Natural killer cell (primary cell): ENCODE results near the gene ST6GAL2. TPM values are rescaled to one million over a fixed set of nuclear protein-coding genes. Genes with fewer than 3 reads are reported as not detected.

Experiments used
- ATAC-seq, 3 donors: fragments of 150-1000 bp in 2 of 3; fragments of 200-7000 bp in 1 of 3; cut with Tn5 transposase; 1 replicate in 1 of 3; 2 replicates in 2 of 3; pipeline ENCODE4 v1.10.0; 2021; ENCODE audit warnings: mild to moderate bottlenecking in 2 of 3, moderate library complexity in 2 of 3
- DNase-seq, 2 donors: peaks; one replicate each; pipeline versions ENCODE4 v3.0.0 to v3.0.0-alpha.2; 2013 to 2021; ENCODE audit warnings: mixed read lengths in 1 of 2
- H3K27ac ChIP-seq: one replicate; pipeline ENCODE4 v1.5.1; 2013; ENCODE audit warnings: mild to moderate bottlenecking, low read length
- H3K27me3 ChIP-seq: one replicate; pipeline ENCODE4 v1.6.1; 2013; ENCODE audit warnings: low read length; ENCODE audit not compliant: control insufficient read depth, insufficient read depth
- H3K36me3 ChIP-seq: one replicate; pipeline ENCODE4 v1.6.1; 2013; ENCODE audit warnings: low read length; ENCODE audit not compliant: control insufficient read depth, insufficient read depth
- H3K4me1 ChIP-seq: one replicate; pipeline ENCODE4 v1.6.1; 2013; ENCODE audit warnings: low read length; ENCODE audit not compliant: control insufficient read depth, insufficient read depth
- H3K4me3 ChIP-seq: one replicate; pipeline ENCODE4 v1.5.1; 2013; ENCODE audit warnings: low read length
- H3K9me3 ChIP-seq: one replicate; pipeline ENCODE4 v1.6.1; 2013; ENCODE audit warnings: low read length; ENCODE audit not compliant: control insufficient read depth, insufficient read depth
- H3K27ac Mint-ChIP-seq, 2 donors: one replicate each; pipeline ENCODE4 v1.8.0; 2022; ENCODE audit warnings: mild to moderate bottlenecking in 2 of 2, mixed read lengths in 2 of 2, moderate library complexity in 1 of 2
- H3K27me3 Mint-ChIP-seq, 2 donors: one replicate each; pipeline ENCODE4 v1.8.0; 2022; ENCODE audit warnings: low read depth in 2 of 2, mixed read lengths in 2 of 2
- H3K36me3 Mint-ChIP-seq: one replicate; pipeline ENCODE4 v1.8.0; 2022; ENCODE audit warnings: mixed read lengths
- H3K4me1 Mint-ChIP-seq, 2 donors: one replicate each; pipeline ENCODE4 v1.8.0; 2022; ENCODE audit warnings: mixed read lengths in 2 of 2
- H3K4me3 Mint-ChIP-seq: one replicate; pipeline ENCODE4 v1.8.0; 2022; ENCODE audit warnings: mild to moderate bottlenecking, moderate library complexity, mixed read lengths
- H3K9me3 Mint-ChIP-seq, 2 donors: one replicate each; pipeline ENCODE4 v1.8.0; 2022; ENCODE audit warnings: mixed read lengths in 2 of 2
- WGBS: methylation state at CpG from one replicate; pipeline ENCODE4 v1.1.7; 2013; ENCODE audit warnings: missing lambda C conversion rate; ENCODE audit not compliant: insufficient coverage; 5-methylcytosine and 5-hydroxymethylcytosine counted together
- intact Hi-C: fragments of 100-400 bp; cut with micrococcal nuclease; formaldehyde crosslinking; loops from one replicate; pipeline ENCODE4 v1.14.2; 2022
- total RNA-seq, 4 donors: library from RNA; stranded (reverse); fragments of 120-200 nt in 1 of 4; gene quantifications; one replicate each; pipeline versions ENCODE4 v1.2.3 to v1.2.4, GENCODE V29; 2013 to 2022
- TF ChIP-seq, protein P1 (sequence below): fragments of 200-600 bp; IDR thresholded peaks from one replicate; pipeline ENCODE4 v1.8.0; 2022; ENCODE audit warnings: antibody characterized with exemption

ST6GAL2 gene
- total RNA-seq, 3 donors from 2014 or later (not counting 1 experiment from before 2014, with no cell fraction given), result not detected

DNA sequence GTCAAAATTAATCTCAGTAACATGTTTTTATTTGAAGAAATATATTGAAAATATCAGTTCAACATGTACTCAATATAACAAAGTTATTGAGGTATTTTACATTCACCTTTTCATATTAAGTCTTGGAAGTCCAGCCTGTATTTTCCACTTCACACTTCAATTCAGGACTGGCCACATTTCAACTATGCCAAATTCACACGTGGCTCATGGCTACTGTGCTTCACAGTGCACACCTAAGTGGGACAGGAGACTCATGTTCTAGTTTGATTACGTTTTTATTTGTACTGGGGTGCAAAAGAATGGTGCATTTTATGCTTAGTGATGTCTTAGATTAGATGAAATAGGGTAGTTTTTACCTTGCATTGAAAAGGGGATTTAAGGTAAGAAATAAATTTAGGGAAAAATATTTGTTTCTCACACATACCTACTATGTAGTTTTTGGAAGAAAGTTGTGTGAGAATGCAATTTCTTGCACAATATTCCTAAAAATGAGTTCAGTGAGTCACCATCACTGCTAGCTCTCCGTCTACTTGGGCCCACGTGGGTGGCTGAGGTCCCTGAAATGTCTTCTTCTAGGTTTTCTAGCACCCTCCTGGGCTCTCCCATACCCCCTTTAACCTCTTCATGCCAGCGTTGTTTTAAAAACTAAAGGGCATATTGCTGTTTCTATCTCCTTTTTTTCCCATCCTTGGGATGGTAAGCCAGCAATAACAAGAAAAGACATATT lies 87.0 kb downstream of the ST6GAL2 start:
- Histone ChIP-seq H3K4me1 (no peaks in the 10 kb centered on the region), H3K27ac (no peak overlapping the region), H3K4me3 (no peak overlapping the region), H3K36me3 (no peaks in the 10 kb centered on the region), H3K27me3 (no peaks in the 10 kb centered on the region), H3K9me3 (no peaks in the 10 kb centered on the region)
- no peaks in the 10 kb centered on the region for H3K27me3 Mint-ChIP-seq
- TF ChIP-seq, protein P1, sequence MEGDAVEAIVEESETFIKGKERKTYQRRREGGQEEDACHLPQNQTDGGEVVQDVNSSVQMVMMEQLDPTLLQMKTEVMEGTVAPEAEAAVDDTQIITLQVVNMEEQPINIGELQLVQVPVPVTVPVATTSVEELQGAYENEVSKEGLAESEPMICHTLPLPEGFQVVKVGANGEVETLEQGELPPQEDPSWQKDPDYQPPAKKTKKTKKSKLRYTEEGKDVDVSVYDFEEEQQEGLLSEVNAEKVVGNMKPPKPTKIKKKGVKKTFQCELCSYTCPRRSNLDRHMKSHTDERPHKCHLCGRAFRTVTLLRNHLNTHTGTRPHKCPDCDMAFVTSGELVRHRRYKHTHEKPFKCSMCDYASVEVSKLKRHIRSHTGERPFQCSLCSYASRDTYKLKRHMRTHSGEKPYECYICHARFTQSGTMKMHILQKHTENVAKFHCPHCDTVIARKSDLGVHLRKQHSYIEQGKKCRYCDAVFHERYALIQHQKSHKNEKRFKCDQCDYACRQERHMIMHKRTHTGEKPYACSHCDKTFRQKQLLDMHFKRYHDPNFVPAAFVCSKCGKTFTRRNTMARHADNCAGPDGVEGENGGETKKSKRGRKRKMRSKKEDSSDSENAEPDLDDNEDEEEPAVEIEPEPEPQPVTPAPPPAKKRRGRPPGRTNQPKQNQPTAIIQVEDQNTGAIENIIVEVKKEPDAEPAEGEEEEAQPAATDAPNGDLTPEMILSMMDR, result no peak
- H3K4me1 Mint-ChIP-seq, result no peaks in the 10 kb centered on the region
- no peak overlapping the region for H3K4me3 Mint-ChIP-seq
- H3K27ac Mint-ChIP-seq, result no peak overlapping the region
- 71% methylated on average over 5 of the region's 5 CpGs for WGBS
- H3K36me3 Mint-ChIP-seq, result no peaks in the 10 kb centered on the region
- no peak for DNase-seq
- peaks cover 2 to 3% of the 10 kb centered on the region in 2 donors for H3K9me3 Mint-ChIP-seq
- ATAC-seq, result no peak
- intact Hi-C loops, result no loop called here

- no peak for DNase-seq
- Mint-ChIP-seq H3K4me3 (no peak overlapping the region), H3K4me1 (no peaks in the 10 kb centered on the region), H3K27ac (no peak overlapping the region), H3K27me3 (no peaks in the 10 kb centered on the region), H3K9me3 (peaks cover 2 to 4% of the 10 kb centered on the region in 2 donors), H3K36me3 (no peaks in the 10 kb centered on the region)
- no peak for ATAC-seq
- TF ChIP-seq, protein P1, result no peak
- Histone ChIP-seq H3K36me3 (no peaks in the 10 kb centered on the region), H3K27me3 (no peaks in the 10 kb centered on the region), H3K27ac (no peak overlapping the region), H3K9me3 (no peaks in the 10 kb centered on the region), H3K4me1 (no peaks in the 10 kb centered on the region), H3K4me3 (no peak overlapping the region)
- intact Hi-C loops, result no loop called here
- WGBS, result 88% methylated on average over 5 of the region's 5 CpGs
These were observed 88.5 kb downstream of the ST6GAL2 start for GRCh38 chr2:106797494-106797893.

DNA sequence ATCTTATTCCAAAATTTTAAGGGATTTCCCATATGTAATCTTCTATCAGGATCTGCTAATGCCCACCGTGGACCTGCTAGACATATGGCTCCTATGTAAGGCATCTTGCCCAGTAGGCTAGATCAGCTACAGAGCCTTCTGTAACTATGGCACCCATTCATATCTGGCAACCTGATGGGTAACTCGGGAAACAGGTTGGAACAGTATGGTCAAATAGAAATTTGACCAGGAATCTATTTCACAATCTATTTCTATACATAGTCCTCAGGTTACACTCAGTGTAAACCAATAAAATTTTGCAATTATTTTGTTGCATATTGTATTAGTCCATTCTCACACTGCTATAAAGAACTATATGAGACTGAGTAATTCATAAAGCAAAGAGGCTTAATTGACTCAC lies 93.3 kb downstream of the ST6GAL2 start:
- Mint-ChIP-seq H3K27ac (no peak overlapping the region), H3K9me3 (peaks cover 4 to 6% of the 10 kb centered on the region in 2 donors), H3K27me3 (no peaks in the 10 kb centered on the region), H3K4me1 (no peaks in the 10 kb centered on the region), H3K4me3 (no peak overlapping the region), H3K36me3 (no peaks in the 10 kb centered on the region)
- Histone ChIP-seq H3K27me3 (no peaks in the 10 kb centered on the region), H3K4me1 (no peaks in the 10 kb centered on the region), H3K36me3 (no peaks in the 10 kb centered on the region), H3K27ac (no peak overlapping the region), H3K9me3 (no peaks in the 10 kb centered on the region), H3K4me3 (no peak overlapping the region)
- DNase-seq (no peak), ATAC-seq (no peak)
- intact Hi-C loops, result no loop called here
- 88% methylated on average over 1 of the region's 2 CpGs for WGBS
- TF ChIP-seq, protein P1, result no peak

DNA sequence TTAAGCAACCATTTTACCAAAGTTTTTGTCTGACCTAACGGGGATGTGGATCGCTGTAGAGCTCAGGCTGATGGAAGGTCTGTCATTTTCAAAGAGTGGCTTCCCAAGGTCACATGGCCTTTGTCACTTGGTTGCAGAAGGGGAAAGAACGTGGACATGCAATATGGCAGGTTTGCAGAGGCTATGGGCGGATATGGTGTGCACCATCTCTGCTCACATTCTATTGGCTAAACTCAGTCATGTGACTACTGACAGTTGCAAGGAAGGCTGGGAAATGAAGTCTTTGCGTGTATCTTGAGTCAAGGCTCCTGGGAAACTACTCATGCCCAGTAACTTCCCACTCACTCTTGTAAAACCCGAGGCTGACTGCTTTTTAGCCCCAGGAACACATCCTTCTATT lies 96.8 kb downstream of the ST6GAL2 start:
- Histone ChIP-seq H3K4me3 (no peak overlapping the region), H3K27ac (no peak overlapping the region), H3K27me3 (no peaks in the 10 kb centered on the region), H3K9me3 (no peaks in the 10 kb centered on the region), H3K4me1 (no peaks in the 10 kb centered on the region), H3K36me3 (no peaks in the 10 kb centered on the region)
- Mint-ChIP-seq H3K9me3 (peaks cover 5 to 6% of the 10 kb centered on the region in 2 donors), H3K4me3 (no peak overlapping the region), H3K27me3 (no peaks in the 10 kb centered on the region), H3K4me1 (no peaks in the 10 kb centered on the region), H3K36me3 (no peaks in the 10 kb centered on the region), H3K27ac (no peak overlapping the region)
- intact Hi-C loops, result no loop called here
- no peak for DNase-seq
- 86% methylated on average over 6 of the region's 6 CpGs for WGBS
- ATAC-seq, result no peak
- TF ChIP-seq, protein P1, result no peak
